ENCODE measurements around the gene BTAF1. TPM values are rescaled to one million over a fixed set of nuclear protein-coding genes. Genes with fewer than 3 reads are reported as not detected.

The BTAF1 gene
- total RNA-seq, 1 experiment from 2014 or later, result 30.7 TPM

GRCh38 chr10:92045641-92046106, 122.1 kb downstream of the BTAF1 start:
- Mint-ChIP-seq H3K27me3 (ENCODE audit: unreplicated experiment) (no peaks in the 10 kb centered on the region), H3K27ac (ENCODE audit: unreplicated experiment) (no peak overlapping the region), H3K4me1 (ENCODE audit: low read depth, unreplicated experiment) (no peaks in the 10 kb centered on the region), H3K4me3 (ENCODE audit: low read depth, unreplicated experiment) (no peak overlapping the region), H3K36me3 (ENCODE audit: insufficient read depth, unreplicated experiment) (no peaks in the 10 kb centered on the region), H3K9me3 (ENCODE audit: low read depth, unreplicated experiment) (no peaks in the 10 kb centered on the region)
- intact Hi-C loops (cut with micrococcal nuclease; ENCODE audit: unreplicated experiment), result no loop called here
- DNase-seq, result no peak
- CTCF ChIA-PET, result no interaction called here
- no TSS peak for BruUV-seq (replicated peaks)
- TF ChIP-seq CTCF (IDR thresholded peaks at IDR 0.05; ENCODE audit: unreplicated experiment), result no peak

GRCh38 chr10:92047215-92047614, 123.6 kb downstream of the BTAF1 start:
- intact Hi-C loops (cut with micrococcal nuclease; ENCODE audit: unreplicated experiment), result no loop called here
- Mint-ChIP-seq H3K36me3 (ENCODE audit: insufficient read depth, unreplicated experiment) (no peaks in the 10 kb centered on the region), H3K27me3 (ENCODE audit: unreplicated experiment) (no peaks in the 10 kb centered on the region), H3K4me1 (ENCODE audit: low read depth, unreplicated experiment) (no peaks in the 10 kb centered on the region), H3K4me3 (ENCODE audit: low read depth, unreplicated experiment) (no peak overlapping the region), H3K27ac (ENCODE audit: unreplicated experiment) (no peak overlapping the region), H3K9me3 (ENCODE audit: low read depth, unreplicated experiment) (no peaks in the 10 kb centered on the region)
- CTCF ChIA-PET, result no interaction called here
- TF ChIP-seq CTCF (IDR thresholded peaks at IDR 0.05; ENCODE audit: unreplicated experiment), result no peak
- no peak for DNase-seq
- BruUV-seq (replicated peaks), result no TSS peak

- DNase-seq, result no peak
- Mint-ChIP-seq H3K27me3 (ENCODE audit: unreplicated experiment) (no peaks in the 10 kb centered on the region), H3K36me3 (ENCODE audit: insufficient read depth, unreplicated experiment) (no peaks in the 10 kb centered on the region), H3K9me3 (ENCODE audit: low read depth, unreplicated experiment) (no peaks in the 10 kb centered on the region), H3K4me3 (ENCODE audit: low read depth, unreplicated experiment) (no peak overlapping the region), H3K4me1 (ENCODE audit: low read depth, unreplicated experiment) (no peaks in the 10 kb centered on the region), H3K27ac (ENCODE audit: unreplicated experiment) (no peak overlapping the region)
- CTCF ChIA-PET, result interaction anchor here (0.6 kb wide), 1 partner anchor 248 kb away, joined by 3 read pairs; no protein-coding TSS in a partner anchor
- intact Hi-C loops (cut with micrococcal nuclease; ENCODE audit: unreplicated experiment), result no loop called here
- no peak for TF ChIP-seq CTCF (IDR thresholded peaks at IDR 0.05; ENCODE audit: unreplicated experiment)
- BruUV-seq (replicated peaks), result no TSS peak
Observed at GRCh38 chr10:92052088-92052487, 128.5 kb downstream of the BTAF1 start.

- Mint-ChIP-seq H3K4me1 (ENCODE audit: low read depth, unreplicated experiment) (no peaks in the 10 kb centered on the region), H3K36me3 (ENCODE audit: insufficient read depth, unreplicated experiment) (no peaks in the 10 kb centered on the region), H3K9me3 (ENCODE audit: low read depth, unreplicated experiment) (no peaks in the 10 kb centered on the region), H3K4me3 (ENCODE audit: low read depth, unreplicated experiment) (no peak overlapping the region), H3K27ac (ENCODE audit: unreplicated experiment) (no peak overlapping the region), H3K27me3 (ENCODE audit: unreplicated experiment) (no peaks in the 10 kb centered on the region)
- BruUV-seq (replicated peaks), result no TSS peak
- CTCF ChIA-PET, result interaction anchor here (0.6 kb wide), 1 partner anchor 247 kb away, joined by 3 read pairs; no protein-coding TSS in a partner anchor
- TF ChIP-seq CTCF (IDR thresholded peaks at IDR 0.05; ENCODE audit: unreplicated experiment), result no peak
- intact Hi-C loops (cut with micrococcal nuclease; ENCODE audit: unreplicated experiment), result no loop called here
- no peak for DNase-seq
Observed at GRCh38 chr10:92052741-92053140, 129.2 kb downstream of the BTAF1 start.

Data from Calu3 (cell line).